ENCODE data around the gene FZD7.

The FZD7 gene

DNA sequence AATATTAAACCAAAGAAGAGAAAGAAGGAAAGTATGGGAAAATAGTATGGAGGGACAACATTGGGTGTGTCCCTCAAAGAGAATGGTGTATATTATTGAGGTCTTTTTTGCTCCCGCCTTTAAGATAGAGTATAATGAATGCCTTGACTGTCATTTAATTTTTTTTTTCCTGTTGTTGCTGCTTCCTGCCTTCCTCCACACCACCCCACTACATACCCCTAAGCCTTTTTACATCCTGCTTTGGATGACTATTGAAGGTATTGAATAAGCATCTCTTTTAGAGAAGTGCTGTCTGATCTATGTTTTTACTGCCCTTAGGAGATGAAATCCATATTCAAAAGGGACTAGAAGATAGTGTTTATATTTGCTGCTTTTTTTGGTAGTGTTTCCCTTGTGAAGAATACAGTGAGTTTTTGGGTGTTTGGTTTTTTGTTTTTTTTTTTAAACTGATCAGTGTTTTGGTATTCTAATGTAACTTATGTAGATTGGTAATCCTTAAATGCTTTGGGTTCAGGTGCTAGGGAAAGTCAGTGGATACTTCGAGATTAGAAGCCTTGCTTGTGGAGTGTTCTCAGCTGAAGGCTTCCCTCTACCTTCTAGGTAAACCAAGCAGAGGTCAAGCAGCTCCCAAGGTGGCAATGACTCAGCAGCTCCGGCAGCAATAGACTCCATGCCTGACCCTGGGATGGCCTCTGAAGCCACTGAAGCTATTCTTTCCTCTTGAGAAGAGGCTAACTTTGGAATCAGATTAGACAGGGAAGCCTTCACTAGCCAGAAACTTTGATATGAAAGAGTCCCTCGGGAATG, 5.0 kb downstream of the FZD7 start:
- DNase-seq: no peak

DNA sequence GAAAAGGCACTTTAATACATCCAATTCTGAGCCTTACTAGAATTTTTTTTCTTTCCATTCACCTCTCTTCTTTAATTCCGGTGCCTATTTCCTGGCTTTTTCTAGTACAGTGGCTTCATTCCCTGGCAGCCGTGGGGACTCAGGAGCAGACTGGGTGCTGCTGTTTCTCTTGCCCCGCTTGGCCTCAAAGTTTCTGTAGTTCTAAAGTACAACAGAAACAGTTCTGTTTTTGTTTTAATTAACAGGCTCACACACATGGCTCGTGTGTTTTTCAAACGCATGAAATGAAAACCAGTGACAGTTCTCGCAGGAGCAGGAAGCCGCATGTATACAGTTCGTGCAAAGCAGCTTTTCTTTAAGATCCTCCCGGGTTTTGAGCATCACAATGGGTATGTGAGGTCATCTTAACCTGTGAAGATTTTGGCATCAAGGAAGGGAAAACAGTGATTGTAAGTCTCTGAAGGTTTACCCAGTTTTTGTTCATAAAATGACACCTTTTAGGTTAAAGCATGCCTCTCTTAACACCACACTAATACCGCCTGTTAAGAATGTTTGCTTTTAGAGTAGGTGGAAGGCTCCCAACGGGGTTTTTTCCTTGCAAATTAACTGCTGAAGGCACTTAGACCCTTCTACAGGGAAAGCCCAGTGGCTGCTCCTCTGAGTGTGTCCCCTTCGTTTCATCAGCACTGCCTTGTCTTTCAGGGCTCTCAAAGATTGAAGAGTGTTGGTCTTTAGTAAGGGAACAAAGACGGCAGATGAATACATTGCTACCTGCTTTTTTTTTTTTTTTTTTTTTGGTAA, 5.8 kb downstream of the FZD7 start:
- DNase-seq: no peak

DNA sequence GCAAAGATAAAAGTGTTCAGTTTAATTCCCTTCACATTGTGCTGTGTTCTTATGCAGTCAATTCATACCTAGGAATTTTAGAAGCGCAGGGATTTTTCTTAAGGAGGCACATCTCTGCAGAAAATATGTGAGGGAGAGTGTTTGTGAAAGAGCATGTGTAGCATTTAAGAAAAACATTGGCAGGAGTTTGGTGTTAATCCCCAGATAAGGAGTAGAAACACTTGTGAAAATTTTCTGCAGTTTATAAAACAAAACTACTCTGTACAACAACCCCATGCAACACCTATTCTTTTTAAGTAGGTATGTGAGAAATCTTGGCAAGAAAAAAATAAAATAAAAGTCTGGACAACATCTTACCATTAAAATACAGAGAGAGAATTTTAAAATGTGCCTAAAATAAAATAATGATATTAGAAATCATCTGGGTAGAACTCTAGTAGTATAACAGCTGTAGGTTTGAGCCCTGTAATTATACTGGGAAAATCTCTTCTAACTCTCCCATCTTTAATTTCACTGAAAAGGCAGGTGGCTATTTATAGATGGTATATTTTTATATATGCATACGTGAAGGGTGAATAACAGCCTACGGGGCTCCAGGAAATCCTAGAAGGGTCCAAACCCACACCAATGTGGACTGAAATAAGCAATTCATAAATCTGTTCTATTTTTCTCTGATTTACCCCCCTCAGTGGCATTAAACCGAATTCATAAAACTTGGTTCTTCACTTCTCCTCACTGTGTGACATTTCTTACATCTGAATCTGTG, 6.6 kb downstream of the FZD7 start:
- DNase-seq: no peak

DNA sequence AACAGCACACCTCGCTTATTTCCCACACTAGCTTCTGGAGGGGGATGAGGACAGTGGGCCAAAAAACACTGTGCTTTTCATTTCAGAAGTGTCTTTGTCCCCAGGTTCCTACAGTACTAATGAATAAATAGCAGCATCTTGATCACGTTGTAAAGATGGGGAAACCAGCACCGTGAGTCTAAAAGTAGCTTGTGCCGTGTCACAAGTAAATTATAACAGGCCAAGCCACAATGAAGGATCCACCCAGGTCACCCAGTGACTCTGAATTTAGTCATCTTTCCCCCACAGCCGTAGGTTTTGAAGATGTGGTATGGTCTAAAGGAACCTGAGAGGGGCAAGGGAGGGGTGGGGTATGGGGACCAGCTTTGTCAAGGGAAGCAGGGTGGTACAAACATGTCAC, 8.8 kb downstream of the FZD7 start:
- no peak for DNase-seq

DNA sequence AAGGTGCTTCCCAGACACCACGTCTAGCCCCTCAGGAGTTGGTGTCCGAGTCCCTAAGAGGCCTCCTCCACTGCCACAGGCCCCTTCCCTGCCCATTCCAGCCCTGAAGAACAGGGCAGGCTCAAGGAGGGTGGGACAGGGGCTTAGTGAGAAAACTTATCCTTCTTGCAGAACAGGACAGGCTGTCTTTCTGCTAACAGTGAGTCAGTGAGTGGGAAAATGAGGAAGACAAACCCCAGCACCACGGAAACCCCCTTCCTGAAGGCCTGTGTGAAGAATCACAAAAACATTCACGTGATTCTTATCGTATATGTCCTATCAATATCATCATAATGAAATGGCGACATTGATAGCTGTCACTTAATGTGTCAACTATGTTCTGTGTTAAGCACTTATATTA, 9.8 kb downstream of the FZD7 start:
- peak; percentile 33 to 54 for DNase-seq

DNA sequence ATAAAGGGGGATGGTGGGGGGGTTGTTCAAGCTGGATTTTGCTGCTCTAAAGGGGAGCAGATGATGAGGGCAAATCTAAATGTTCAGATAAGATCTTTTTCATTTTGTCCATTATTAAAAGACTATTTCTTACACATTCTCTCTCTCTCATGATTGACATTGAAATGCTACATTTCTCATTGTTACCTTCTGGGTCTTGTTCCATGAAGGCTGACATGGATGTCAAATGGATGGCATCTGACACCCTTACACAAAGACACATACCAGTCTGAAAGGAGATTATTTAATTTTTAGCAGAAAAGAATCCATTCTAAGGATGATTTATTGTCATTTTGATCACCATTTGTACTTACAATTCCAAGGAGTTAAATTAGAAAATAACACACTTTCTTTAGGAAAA, 11.1 kb downstream of the FZD7 start:
- DNase-seq: no peak

DNA sequence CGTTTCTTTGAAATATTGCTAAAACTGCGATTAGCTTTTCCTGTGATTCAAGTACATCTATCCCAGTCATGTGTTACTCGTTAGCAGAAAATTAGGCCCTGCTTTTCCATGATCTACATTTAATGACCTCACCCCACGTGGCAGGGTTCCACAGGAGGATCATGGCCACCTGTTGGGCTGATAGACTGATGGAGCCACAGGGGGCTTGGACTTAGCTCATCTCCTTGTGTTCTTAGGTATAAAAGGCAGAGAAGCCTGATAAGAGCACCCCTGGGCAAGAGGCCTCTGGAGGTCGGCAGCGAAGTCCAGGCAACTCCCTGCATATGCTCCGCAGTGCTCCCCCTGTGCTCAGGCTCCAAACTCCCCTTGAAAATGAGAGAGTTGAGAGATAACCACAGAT, 12.9 kb downstream of the FZD7 start:
- DNase-seq: no peak

DNA sequence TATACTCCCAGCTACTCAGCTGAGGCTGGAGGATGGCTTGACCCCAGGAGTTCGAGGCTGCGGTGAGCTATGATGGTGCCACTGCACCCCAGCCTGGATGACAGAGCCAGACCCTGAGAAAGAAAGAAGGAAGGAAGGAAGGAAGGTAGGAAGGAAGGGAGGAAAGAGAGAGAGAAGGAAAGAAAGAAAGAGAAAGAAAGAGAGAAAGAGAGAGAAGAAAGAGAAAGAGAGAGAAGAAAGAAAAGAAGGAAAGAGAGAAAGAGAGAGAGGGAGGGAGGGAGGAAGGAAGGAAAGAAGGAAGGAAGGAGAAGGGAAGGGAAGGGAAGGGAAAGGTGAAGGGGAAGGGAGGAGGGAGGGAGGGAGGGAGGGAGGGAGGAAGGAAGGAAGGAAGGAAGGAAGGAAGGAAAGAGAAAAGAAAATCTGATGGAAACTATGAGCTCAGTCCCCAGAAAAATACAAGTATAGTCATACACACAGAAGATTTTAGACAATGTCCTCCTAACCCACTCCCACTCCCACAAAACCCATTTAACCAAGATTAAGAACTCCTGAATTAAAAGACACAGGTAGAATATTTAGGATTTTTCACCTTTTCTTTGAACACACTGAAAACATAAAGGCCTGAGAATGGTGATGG, 15.6 kb downstream of the FZD7 start:
- no peak for DNase-seq

DNA sequence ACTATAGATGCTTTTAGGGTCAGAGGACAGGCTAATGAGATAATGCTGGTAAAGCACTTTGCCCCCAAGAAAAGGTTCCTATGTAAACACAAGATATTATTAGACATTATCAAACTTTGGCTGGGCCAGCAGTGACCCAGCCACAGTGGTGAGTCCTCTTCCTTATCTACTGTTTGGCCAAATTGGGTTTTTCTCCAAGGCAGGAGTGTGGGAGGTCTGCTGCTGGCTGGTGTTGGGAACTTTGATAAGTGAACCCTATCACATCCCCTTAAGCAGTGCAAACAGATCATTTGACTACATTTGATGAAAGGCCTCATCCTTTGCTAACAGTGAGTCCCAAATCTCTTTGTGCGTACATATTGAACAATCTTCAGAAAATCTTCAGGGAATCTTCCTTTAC, 16.2 kb downstream of the FZD7 start:
- DNase-seq: no peak

DNA sequence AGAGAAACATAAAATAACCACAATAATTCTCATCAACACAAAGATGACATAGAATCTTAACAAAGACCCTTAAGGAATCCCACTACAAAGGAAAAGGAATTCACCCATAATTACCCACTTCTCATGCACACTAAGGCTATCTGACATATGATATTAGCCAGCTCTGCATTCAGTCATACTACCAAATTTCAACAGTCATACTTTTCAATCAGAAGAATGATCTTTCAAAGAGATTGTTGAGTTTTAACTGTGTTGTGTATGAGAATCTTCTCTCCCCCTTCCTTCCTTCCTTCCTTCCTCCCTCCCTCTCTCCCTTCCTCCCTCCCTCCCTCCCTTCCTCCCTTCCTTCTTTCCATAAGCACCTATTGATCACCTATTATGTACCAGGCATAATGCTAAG, 17.0 kb downstream of the FZD7 start:
- DNase-seq: no peak

DNA sequence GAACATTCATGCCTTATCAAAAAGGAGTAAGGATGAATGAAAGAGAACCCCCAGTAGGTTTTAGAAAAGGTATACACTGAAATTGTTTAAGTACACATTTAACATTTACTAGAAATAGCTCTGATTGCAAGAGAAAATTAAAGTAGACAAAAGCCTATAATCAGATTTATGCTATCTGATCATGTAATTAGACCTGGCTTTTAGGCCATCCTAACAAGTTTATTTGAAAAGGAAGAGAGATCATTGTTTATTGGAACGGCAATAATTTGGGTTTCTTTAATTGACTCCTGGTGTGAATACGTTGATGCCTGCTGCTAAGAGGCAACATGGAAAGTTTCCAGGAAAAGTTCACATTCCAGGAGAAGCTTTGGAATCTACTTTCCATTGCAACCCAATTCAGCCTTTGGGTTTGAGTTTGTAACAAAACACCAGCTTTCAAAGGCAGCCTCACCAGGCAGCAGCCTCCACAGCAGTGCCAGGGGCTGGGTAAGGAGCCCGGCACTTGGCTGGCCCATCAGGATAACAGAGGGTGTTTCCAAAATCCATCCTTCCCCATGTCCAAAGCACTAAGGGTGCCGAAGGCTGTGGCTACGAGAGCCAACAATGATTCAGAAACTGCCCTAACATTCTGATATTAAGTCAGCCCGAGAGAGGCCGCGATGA, 18.0 kb downstream of the FZD7 start:
- no peak for DNase-seq

DNA sequence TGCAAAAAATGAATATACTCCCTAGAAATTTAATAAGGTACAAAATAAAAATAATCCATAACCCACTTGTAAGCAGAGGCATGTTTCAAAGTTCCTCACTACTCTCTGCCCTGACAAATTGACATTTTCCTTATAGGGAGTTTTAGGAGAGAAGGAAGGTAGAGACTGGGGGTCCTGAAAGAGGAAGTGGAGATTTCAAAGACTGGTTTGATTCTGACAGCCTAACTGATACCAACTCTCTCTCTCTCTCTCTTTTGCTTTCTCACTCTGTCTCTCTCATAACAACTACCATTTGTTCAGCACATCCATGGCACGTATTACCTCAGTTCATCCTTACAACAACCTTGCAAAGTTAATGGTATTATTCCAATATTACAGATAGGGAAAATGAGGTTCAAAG, 18.6 kb downstream of the FZD7 start:
- DNase-seq: no peak

DNA sequence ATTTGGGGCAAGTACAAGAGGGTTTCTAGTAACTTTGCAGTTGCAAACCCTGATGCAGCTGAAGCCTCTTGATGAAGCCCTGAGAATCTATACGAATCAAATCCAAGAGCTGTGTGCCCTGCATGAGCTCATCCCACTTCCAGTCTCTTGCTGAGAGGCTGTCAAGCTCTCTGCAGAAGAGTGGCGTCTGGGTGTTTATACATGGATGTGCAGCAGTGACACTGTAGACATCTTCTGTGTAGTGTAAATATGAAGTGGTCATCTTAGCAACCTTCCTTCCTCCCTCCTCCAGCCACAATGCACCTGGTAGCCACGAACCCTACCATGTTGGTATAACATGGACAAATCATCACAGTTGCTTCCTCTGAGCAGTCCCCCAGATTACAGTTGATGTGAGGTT, 21.0 kb downstream of the FZD7 start:
- DNase-seq: no peak

DNA sequence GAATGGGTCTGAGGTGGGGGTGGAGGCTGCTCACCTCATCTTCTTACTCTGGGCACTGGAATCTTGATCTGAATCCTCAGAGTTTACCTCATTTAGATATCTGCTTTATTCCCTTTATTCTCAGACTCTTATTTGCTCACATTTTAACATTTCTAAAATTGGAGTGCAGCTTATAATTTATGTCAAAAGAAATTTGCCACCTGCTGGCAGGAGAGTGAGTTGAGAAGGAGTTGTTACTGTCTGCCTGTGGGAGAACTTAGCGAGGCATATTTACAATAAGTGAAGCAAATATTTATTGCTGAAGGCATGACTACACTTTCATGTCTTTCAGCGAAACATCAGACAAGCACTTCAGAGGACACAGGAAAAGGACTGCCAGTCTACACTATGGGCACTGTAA, 23.0 kb downstream of the FZD7 start:
- no peak for DNase-seq

DNA sequence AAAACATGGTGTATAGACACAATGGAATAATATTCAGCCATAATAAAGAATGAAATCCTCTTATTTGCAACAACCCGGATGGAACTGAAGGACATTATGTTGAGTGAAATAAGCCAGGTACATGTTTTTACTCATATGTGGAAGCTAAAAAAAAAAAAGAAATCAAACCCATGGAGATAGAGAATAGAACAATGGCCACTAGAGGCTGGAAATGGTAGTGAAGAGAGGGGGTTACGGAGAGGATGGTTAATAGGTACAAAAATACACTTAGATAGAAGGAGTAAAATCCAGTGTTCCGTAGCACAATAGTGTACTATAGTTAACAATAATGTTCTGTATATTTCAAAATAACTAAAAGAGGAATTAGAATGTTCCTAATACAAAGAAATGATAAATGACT, 26.6 kb downstream of the FZD7 start:
- DNase-seq: no peak

DNA sequence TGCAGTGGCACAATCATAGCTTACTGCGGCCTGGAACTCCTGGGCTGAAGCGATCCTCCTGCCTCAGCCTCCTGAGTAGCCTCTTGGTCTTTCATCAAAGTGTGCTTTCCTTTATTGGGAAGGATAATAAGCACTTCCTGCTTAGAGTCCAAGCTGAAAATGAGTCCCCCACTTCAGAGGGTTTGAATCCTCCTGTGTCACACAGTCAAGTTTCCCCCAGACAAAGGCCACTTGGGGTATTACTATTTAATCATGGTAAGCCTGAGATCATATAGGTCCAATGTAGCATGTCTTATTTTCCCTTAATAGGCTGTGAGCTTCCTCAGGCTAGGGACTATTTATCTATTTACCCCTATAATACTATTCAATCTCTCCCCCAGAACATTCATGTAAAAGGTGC, 28.0 kb downstream of the FZD7 start:
- no peak for DNase-seq

DNA sequence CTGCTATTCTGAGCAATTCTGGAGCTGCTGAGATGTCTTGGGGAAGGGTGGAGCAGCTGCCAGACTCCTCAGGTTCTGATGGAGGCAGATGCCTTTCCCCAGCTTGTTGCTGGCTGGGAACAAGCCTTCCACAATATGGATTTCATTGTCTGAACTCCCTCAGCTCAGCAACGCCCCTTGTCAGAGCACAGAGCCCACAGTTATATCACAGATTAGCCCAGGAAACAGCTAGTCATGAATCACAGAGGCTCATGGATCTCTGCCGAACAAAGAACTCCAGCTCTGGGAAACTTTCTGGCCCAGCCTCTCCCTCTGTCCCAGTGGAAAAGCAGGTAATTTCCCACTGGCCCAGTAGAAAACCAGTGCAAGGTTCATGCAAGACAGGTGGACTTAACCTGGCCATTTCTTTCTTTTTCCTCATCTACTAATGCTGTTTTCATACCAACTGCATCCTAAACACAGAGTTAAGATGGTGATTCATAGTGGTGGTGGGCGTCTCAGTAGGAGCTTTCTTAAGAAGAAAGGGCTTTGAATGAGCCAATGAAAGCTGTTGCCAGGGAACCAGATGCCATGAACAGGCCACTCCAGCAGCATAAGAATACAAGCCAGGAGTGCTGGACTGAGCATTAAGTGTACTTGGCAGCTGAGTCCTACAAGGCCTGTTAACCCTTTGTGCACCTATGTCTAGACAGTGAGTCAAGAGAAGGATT, 30.7 kb downstream of the FZD7 start:
- DNase-seq: peak; percentile 32 to 73

DNA sequence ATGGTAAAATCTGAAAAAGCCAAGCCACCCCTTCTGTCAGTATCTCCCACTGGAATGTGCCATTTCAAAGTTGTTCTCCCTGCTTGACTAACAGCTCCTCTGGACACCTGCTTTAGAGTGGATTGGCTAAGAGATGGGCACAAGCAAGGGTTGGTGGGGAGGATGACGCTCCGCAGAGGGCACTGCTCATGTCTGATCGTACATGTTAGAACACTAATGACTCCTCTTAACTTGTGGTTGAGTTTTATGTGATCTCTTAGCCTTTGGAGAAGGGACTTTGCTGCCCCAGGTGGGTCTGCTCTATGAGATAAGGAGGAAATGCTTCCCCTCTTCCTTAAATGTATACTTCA, 31.2 kb downstream of the FZD7 start:
- no peak for DNase-seq

DNA sequence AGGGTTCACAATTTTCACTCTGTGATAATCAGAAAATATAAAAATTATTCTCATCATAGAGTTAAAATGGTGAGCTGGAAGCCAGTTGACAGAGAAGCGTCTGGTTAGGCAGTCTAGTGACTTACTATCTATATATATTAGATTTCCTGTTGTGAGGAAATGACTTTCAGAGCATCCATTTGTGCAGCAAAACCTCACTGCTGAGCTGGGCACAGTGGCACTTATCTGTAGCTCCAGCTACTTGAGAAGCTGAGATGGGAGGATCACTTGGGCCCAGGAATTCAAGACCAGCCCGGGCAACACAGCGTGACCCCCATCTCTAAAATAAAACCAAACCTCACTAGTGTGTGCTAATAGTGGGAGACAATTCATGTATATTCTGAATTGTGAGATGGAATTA, 32.2 kb downstream of the FZD7 start:
- DNase-seq: no peak

DNA sequence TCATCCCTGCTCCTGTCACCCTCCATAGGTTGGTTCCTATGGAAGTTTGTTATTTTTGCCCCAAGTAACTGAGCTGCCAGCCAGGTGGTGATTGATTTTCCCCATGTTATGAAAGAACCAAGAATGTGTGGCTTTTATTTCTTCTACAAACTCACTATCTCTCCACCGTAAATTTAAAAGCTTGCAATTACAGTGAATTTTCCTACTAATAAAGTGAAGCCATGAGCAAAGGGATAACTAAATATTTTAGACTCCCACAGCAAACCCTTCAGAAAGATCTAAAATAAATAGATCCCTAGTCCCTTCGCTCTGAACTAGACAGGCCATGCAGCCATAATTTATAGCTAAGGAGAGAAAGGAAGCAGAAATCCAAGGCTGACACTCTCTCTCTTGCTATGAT, 33.2 kb downstream of the FZD7 start:
- no peak for DNase-seq

DNA sequence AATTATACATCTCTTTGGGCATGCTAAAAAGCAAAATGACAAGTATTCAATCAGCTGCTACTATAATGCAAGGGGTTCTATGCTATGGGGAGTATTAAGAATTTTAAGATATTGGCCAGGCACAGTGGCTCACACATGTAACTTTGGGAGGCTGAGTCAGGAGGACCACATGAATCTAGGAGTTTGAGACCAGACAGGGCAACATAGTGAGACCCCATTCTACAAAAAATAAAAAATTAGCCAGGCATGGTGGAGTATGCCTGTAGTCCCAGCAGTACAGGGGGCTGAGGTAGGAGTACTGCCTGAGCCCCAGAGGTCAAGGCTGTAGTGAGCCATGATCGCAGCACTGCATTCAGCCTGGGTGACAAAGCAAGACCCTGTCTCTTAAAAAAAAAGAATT, 33.9 kb downstream of the FZD7 start:
- no peak for DNase-seq
